Effector memory CD4-positive, alpha-beta T cell (primary cell): Measurements from ENCODE around the gene MAP10.

Source experiments
- DNase-seq, 3 donors: peaks; one replicate each; pipeline ENCODE4 v3.0.0-alpha.2; 2020
- H3K27ac ChIP-seq: 2 replicates; pipeline ENCODE4 v1.7.0; 2013; ENCODE audit warnings: mild to moderate bottlenecking, low read length, moderate library complexity; ENCODE audit not compliant: insufficient read depth, poor library complexity, severe bottlenecking
- H3K27me3 ChIP-seq: replicated peaks from 2 replicates; pipeline ENCODE4 v1.7.0; 2013; ENCODE audit warnings: mild to moderate bottlenecking, low read length; ENCODE audit not compliant: insufficient read depth, control insufficient read depth, poor library complexity, severe bottlenecking
- H3K36me3 ChIP-seq: 2 replicates; pipeline ENCODE4 v1.7.0; 2013; ENCODE audit warnings: mild to moderate bottlenecking, low read length, moderate library complexity; ENCODE audit not compliant: control insufficient read depth, insufficient read depth
- H3K4me1 ChIP-seq: 2 replicates; pipeline ENCODE4 v1.7.0; 2013; ENCODE audit warnings: low read length, mild to moderate bottlenecking; ENCODE audit not compliant: control insufficient read depth, insufficient read depth, poor library complexity, severe bottlenecking
- H3K4me3 ChIP-seq: 2 replicates; pipeline ENCODE4 v1.7.0; 2013; ENCODE audit warnings: low read length, low read depth, mild to moderate bottlenecking; ENCODE audit not compliant: insufficient read depth, poor library complexity, severe bottlenecking
- H3K9me3 ChIP-seq: 2 replicates; pipeline ENCODE4 v1.7.0; 2013; ENCODE audit warnings: mild to moderate bottlenecking, low read length, moderate library complexity; ENCODE audit not compliant: control insufficient read depth

The MAP10 gene

GRCh38 chr1:232797856-232798510 is 7.2 kb upstream of the MAP10 start:
- Histone ChIP-seq H3K9me3 (no peaks in the 10 kb centered on the region), H3K27me3 (no peaks in the 10 kb centered on the region), H3K4me1 (no peaks in the 10 kb centered on the region), H3K27ac (no peak overlapping the region), H3K36me3 (no peaks in the 10 kb centered on the region), H3K4me3 (no peak overlapping the region)
- DNase-seq, result no peak

DNA sequence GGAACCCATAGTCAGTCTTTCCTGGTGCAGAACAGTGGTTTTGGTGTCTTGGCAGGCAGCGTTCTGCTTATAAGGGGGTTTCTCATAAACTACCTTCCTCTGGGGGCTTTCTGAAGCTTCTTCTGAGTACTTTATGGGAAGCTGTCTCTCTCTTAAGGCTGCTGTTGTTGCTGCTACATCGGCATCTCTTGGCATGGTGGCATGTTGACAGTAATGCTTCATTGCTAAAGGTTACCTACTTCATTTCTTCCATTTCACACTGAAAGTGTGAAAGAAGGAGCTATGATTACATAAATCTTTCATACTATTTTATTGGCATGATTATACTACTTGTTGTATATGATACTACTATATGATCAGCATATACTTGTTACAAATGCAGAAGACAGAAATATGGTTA is 6.3 kb upstream of the MAP10 start:
- no peak overlapping the region for H3K27ac ChIP-seq

DNA sequence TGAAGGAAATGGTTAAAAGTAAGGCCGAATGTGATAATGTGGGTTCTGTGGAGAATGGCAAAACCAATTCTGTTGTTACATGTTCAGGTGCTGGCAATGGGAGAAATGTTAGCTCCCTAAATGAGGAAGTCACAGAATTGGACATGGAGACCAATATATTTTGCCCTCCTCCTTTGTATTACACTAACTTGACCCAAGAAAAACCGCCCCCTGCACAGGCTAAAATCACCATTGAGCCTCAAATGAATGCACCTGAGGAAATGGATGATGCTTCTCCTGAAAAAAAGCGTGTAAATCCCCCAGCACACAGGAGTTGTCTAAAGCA is 932 bp downstream of the MAP10 start:
- Histone ChIP-seq H3K4me3 (no peak overlapping the region), H3K9me3 (no peaks in the 10 kb centered on the region), H3K36me3 (no peaks in the 10 kb centered on the region), H3K27ac (no peak overlapping the region), H3K4me1 (peaks cover 8% of the 10 kb centered on the region), H3K27me3 (no peaks in the 10 kb centered on the region)
- DNase-seq, result no peak

More for the DNA sequence above, 6.3 kb upstream of the MAP10 start:
- no peak for DNase-seq
- Histone ChIP-seq H3K27me3 (no peaks in the 10 kb centered on the region), H3K9me3 (no peaks in the 10 kb centered on the region), H3K4me1 (no peaks in the 10 kb centered on the region), H3K4me3 (no peak overlapping the region), H3K36me3 (no peaks in the 10 kb centered on the region)

GRCh38 chr1:232810856-232811255 is 5.6 kb downstream of the MAP10 start:
- no peak overlapping the region for H3K4me3 ChIP-seq
- no peaks in the 10 kb centered on the region for H3K36me3 ChIP-seq
- no peaks in the 10 kb centered on the region for H3K27me3 ChIP-seq
- DNase-seq, result no peak
- H3K27ac ChIP-seq, result no peak overlapping the region
- no peaks in the 10 kb centered on the region for H3K9me3 ChIP-seq
- H3K4me1 ChIP-seq, result peaks cover 2% of the 10 kb centered on the region

DNA sequence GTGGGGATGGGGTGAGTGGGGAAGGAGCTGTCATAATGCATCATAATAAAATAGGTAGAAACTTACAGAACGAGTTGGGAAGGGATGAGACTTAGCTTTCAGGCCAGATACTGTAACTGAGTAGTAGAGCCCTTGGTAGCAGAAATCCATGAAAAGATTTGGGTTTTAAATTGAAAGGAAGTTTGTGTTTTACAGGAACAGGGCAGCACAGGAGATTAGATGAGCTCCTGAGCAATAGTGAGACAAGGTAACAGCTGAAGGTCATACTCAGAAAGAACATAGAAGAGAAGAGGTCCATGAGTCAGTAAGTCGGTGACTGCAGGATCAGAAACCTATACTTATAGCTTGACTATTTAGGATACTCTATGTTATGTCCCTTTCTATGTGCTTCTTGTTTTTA is 7.3 kb downstream of the MAP10 start:
- Histone ChIP-seq H3K4me1 (no peaks in the 10 kb centered on the region), H3K27ac (no peak overlapping the region), H3K36me3 (no peaks in the 10 kb centered on the region), H3K4me3 (no peak overlapping the region), H3K9me3 (no peaks in the 10 kb centered on the region), H3K27me3 (no peaks in the 10 kb centered on the region)
- no peak for DNase-seq

DNA sequence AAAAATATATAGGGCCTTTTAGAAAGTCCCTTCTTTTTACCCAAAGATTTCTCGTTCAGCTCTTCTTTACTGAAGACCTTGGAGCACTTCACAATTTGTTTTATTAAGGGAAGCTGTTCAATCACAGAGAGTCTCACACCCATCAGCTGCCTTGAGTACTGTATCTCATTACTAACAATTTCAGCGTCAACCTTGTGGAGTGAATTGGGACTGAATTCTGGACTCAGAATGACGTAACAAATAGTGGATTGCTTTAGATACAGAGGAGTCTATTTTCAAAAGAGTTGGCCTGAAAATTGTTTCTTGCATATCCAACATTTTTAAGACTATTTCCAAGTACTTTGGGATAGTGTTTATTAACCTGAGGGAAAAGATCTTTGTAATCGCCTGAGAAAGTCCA is 7.9 kb downstream of the MAP10 start:
- Histone ChIP-seq H3K27me3 (no peaks in the 10 kb centered on the region), H3K4me3 (no peak overlapping the region), H3K27ac (no peak overlapping the region), H3K36me3 (no peaks in the 10 kb centered on the region), H3K9me3 (no peaks in the 10 kb centered on the region), H3K4me1 (no peaks in the 10 kb centered on the region)
- DNase-seq, result no peak

DNA sequence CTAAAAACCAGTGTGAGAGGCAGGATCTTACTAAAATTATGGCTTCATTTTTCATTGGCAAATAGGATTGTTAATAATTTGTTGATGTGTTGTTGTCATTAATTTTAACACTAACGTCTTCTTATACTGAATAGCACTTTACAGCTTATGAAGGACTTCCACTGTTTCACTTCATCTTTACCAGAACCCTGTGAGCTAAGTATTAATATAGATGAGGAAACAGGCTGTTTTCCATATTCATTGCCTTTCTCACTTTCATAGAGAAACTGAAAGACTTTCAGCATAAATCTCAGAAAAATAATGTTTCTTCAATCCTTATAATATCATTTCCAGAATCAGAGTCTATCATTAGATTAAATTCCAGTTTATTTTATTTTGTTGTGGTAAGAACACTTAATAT is 8.5 kb downstream of the MAP10 start:
- no peak for DNase-seq
- no peak overlapping the region for H3K27ac ChIP-seq
- no peak overlapping the region for H3K4me3 ChIP-seq
- no peaks in the 10 kb centered on the region for H3K27me3 ChIP-seq
- H3K36me3 ChIP-seq, result no peaks in the 10 kb centered on the region
- H3K4me1 ChIP-seq, result no peaks in the 10 kb centered on the region
- no peaks in the 10 kb centered on the region for H3K9me3 ChIP-seq

- no peaks in the 10 kb centered on the region for H3K27me3 ChIP-seq
- no peak overlapping the region for H3K27ac ChIP-seq
- H3K4me1 ChIP-seq, result no peaks in the 10 kb centered on the region
- no peak for DNase-seq
- H3K9me3 ChIP-seq, result no peaks in the 10 kb centered on the region
- no peaks in the 10 kb centered on the region for H3K36me3 ChIP-seq
- no peak overlapping the region for H3K4me3 ChIP-seq
Measured at GRCh38 chr1:232816324-232816723, 11.1 kb downstream of the MAP10 start.

DNA sequence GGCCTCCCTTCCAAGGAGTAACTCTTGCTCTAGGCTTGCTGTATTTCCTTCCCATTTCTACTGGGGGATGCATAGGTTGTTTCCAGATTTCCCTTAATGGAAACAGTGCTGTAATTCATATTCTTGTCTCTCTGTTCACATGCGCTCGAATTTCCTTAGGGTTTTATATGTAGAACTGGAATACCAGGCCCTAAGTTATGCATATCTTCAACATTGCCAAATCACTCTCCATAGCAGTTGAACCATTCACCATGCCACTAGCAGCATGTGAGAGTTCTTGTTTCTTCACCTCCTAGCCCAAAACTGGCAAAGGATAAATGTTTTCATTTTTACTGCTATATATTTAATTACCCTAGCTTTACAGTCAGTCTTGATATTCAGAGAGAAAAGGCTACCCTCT is 12.8 kb downstream of the MAP10 start:
- DNase-seq, result no peak
- H3K9me3 ChIP-seq, result no peaks in the 10 kb centered on the region
- H3K27ac ChIP-seq, result no peak overlapping the region
- H3K4me1 ChIP-seq, result no peaks in the 10 kb centered on the region
- no peaks in the 10 kb centered on the region for H3K27me3 ChIP-seq
- no peaks in the 10 kb centered on the region for H3K36me3 ChIP-seq
- no peak overlapping the region for H3K4me3 ChIP-seq

DNA sequence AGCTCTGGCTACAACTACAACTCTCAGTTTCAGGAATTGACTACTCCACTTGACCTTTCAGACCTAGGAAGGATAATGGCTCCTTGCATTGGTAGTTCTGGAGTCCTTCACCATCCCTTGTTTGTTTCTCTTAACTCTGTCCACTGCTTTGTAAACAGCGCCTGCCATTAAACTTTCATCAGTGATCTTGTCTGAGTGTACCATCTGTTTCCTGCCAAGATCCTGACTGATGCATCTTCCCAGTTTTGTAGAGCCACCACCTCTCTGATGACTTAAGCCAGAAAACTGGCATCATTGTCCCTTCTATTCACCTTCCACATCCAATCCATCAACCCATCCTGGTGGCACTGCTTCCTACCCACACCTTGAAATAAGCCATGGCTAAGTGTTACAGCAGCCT is 15.2 kb downstream of the MAP10 start:
- Histone ChIP-seq H3K4me3 (no peak overlapping the region), H3K4me1 (no peaks in the 10 kb centered on the region)
- no peak for DNase-seq

GRCh38 chr1:232822530-232822929 is 17.3 kb downstream of the MAP10 start:
- DNase-seq, result no peak
- Histone ChIP-seq H3K36me3 (no peaks in the 10 kb centered on the region), H3K9me3 (no peaks in the 10 kb centered on the region), H3K4me1 (no peaks in the 10 kb centered on the region), H3K27ac (no peak overlapping the region), H3K4me3 (no peak overlapping the region), H3K27me3 (no peaks in the 10 kb centered on the region)

More for the DNA sequence above, 15.2 kb downstream of the MAP10 start:
- H3K27ac ChIP-seq, result no peak overlapping the region
- no peaks in the 10 kb centered on the region for H3K27me3 ChIP-seq
- H3K36me3 ChIP-seq, result no peaks in the 10 kb centered on the region
- H3K9me3 ChIP-seq, result no peaks in the 10 kb centered on the region
